Right atrium auricular region (tissue), 2 donors: ENCODE data around the gene RNPEPL1. TPM values are rescaled to one million over a fixed set of nuclear protein-coding genes. Genes with fewer than 3 reads are reported as not detected.

Experiments used
- DNase-seq: peaks from one replicate; pipeline ENCODE4 v3.0.0-alpha.2; 2019; ENCODE audit warnings: low spot score
- H3K27ac ChIP-seq, 2 donors: fragments of 200-600 bp; sonication (generic); 1 replicate in 1 of 2; 2 replicates in 1 of 2; pipeline ENCODE4 v1.5.1; 2016 to 2019
- H3K27me3 ChIP-seq, 2 donors: fragments of 200-600 bp; sonication (generic); one replicate each; pipeline versions ENCODE4 v1.5.1 to v1.6.0; 2017 to 2019
- H3K36me3 ChIP-seq: fragments of 200-600 bp; sonication (generic); one replicate; pipeline ENCODE4 v1.5.1; 2016
- H3K4me1 ChIP-seq, 2 donors: fragments of 200-600 bp; sonication (generic); one replicate each; pipeline versions ENCODE4 v1.5.1 to v1.6.0; 2017 to 2019
- H3K4me3 ChIP-seq, 2 donors: fragments of 200-600 bp; sonication (generic); 1 replicate in 1 of 2; 2 replicates in 1 of 2; pipeline ENCODE4 v1.5.1; 2017 to 2019; ENCODE audit warnings: mild to moderate bottlenecking in 1 of 2, moderate library complexity in 1 of 2
- H3K9me3 ChIP-seq, 2 donors: fragments of 200-600 bp; sonication (generic); one replicate each; pipeline ENCODE4 v1.5.1; 2019
- CTCF ChIP-seq, 2 donors: fragments of 200-600 bp; sonication (generic); IDR thresholded peaks; one replicate each; pipeline ENCODE4 v1.5.1; 2019; ENCODE audit warnings: antibody characterized with exemption in 2 of 2
- total RNA-seq, 2 donors: library from RNA; depleted of rRNA; stranded (reverse); fragments of >200 nt; gene quantifications; one replicate each; pipeline ENCODE4 v1.1.0, GENCODE V29; 2016

RNPEPL1 gene
- total RNA-seq, 2 donors from 2014 or later = 62.0 to 76.3 TPM

GRCh38 chr2:240569523-240569997 is 1.3 kb downstream of the RNPEPL1 start:
- peak overlapping the region; percentile 77 to 81 for H3K4me3 ChIP-seq
- no peak for TF ChIP-seq CTCF (IDR thresholded peaks at IDR 0.05)
- H3K36me3 ChIP-seq = peaks cover 10% of the 10 kb centered on the region
- H3K27me3 ChIP-seq = no peaks in the 10 kb centered on the region
- DNase-seq = no peak
- peak overlapping the region; percentile 76 to 80 for H3K27ac ChIP-seq
- no peaks in the 10 kb centered on the region for H3K9me3 ChIP-seq
- peaks cover 0 to 55% of the 10 kb centered on the region in 2 donors for H3K4me1 ChIP-seq

- Histone ChIP-seq H3K4me3 (peak overlapping the region in 1 of 2 donors; percentile 77), H3K9me3 (no peaks in the 10 kb centered on the region), H3K36me3 (peaks cover 15% of the 10 kb centered on the region), H3K27ac (no peak overlapping the region), H3K4me1 (peaks cover 0 to 50% of the 10 kb centered on the region in 2 donors), H3K27me3 (no peaks in the 10 kb centered on the region)
- TF ChIP-seq CTCF (IDR thresholded peaks at IDR 0.05) = no peak
- DNase-seq = no peak
These were observed 1.8 kb downstream of the RNPEPL1 start for GRCh38 chr2:240569998-240570530.

- no peak overlapping the region for H3K4me3 ChIP-seq
- H3K27ac ChIP-seq = no peak overlapping the region
- peaks cover 22% of the 10 kb centered on the region for H3K36me3 ChIP-seq
- peaks cover 0 to 44% of the 10 kb centered on the region in 2 donors for H3K4me1 ChIP-seq
- H3K9me3 ChIP-seq = no peaks in the 10 kb centered on the region
- DNase-seq = no peak
- no peak for TF ChIP-seq CTCF (IDR thresholded peaks at IDR 0.05)
- H3K27me3 ChIP-seq = no peaks in the 10 kb centered on the region
These were observed 2.4 kb downstream of the RNPEPL1 start for GRCh38 chr2:240570531-240571313.

- Histone ChIP-seq H3K4me1 (peaks cover 0 to 38% of the 10 kb centered on the region in 2 donors), H3K27ac (no peak overlapping the region), H3K36me3 (peaks cover 28% of the 10 kb centered on the region), H3K9me3 (no peaks in the 10 kb centered on the region), H3K27me3 (no peaks in the 10 kb centered on the region), H3K4me3 (no peak overlapping the region)
- no peak for DNase-seq
- no peak for TF ChIP-seq CTCF (IDR thresholded peaks at IDR 0.05)
These were observed 3.2 kb downstream of the RNPEPL1 start for GRCh38 chr2:240571314-240571973.

GRCh38 chr2:240572141-240573031 is 4.1 kb downstream of the RNPEPL1 start:
- no peak for DNase-seq
- no peaks in the 10 kb centered on the region for H3K27me3 ChIP-seq
- peaks cover 0 to 29% of the 10 kb centered on the region in 2 donors for H3K4me1 ChIP-seq
- no peaks in the 10 kb centered on the region for H3K9me3 ChIP-seq
- H3K27ac ChIP-seq = no peak overlapping the region
- no peak for TF ChIP-seq CTCF (IDR thresholded peaks at IDR 0.05)
- H3K36me3 ChIP-seq = peaks cover 36% of the 10 kb centered on the region
- H3K4me3 ChIP-seq = no peak overlapping the region
